ENCODE measurements around the gene PRR14L. TPM values are rescaled to one million over a fixed set of nuclear protein-coding genes. Genes with fewer than 3 reads are reported as not detected.

PRR14L gene
- polyA plus RNA-seq, 1 of the 3 experiments (the other 2 are of a cell fraction) = 5.9 TPM

GRCh38 chr22:31681349-31682345, 68.3 kb downstream of the PRR14L start:
- Histone ChIP-seq H3K4me1 (ENCODE audit: control insufficient read depth in 1 of 2, insufficient read depth in 2 of 2, low read depth in 1 of 2, low read length in 1 of 2) (peaks cover 2 to 19% of the 10 kb centered on the region in 2 experiments; a peak in 3 of 4 replicates), H3K27ac (ENCODE audit: low read depth in 2 of 2, low read length in 1 of 2) (peak overlapping the region; percentile 60 to 86; a peak in 3 of 4 replicates), H3K9me2 (no peaks in the 10 kb centered on the region), H3K36me3 (replicated peaks in 1 of 2; ENCODE audit: control insufficient read depth in 1 of 2, insufficient read depth in 2 of 2, low read length in 1 of 2) (peaks cover 20 to 22% of the 10 kb centered on the region in 2 experiments), H2AFZ (ENCODE audit: low read depth) (0 out of 2 replicates have a peak overlapping the region, but pooled peaks have one; percentile 14), H3K4me3 (ENCODE audit: low read depth in 2 of 2, low read length in 1 of 2) (no peak overlapping the region), H3K9ac (peak overlapping the region; percentile 34; the same call in 1 of the 2 replicates), H4K20me1 (ENCODE audit: insufficient read depth) (no peaks in the 10 kb centered on the region), H3K79me2 (ENCODE audit: insufficient read depth) (no peaks in the 10 kb centered on the region), H3K4me2 (peak overlapping the region; percentile 57), H3F3A (replicated peaks; ENCODE audit: insufficient read depth) (peaks cover 41% of the 10 kb centered on the region), H3K9me3 (no peaks in the 10 kb centered on the region), H3K27me3 (ENCODE audit: insufficient read depth) (no peaks in the 10 kb centered on the region)
- TF ChIP-seq YY1 (IDR thresholded peaks at IDR 0.05; ENCODE audit: low read depth) (no peak), FOXM1 (IDR thresholded peaks at IDR 0.05; ENCODE audit: low read depth) (0 out of 2 replicates have a peak, but pooled peaks have one; percentile 26), RAD21 (IDR thresholded peaks at IDR 0.05; ENCODE audit: low read length) (no peak), IRF3 (IDR thresholded peaks at IDR 0.05; ENCODE audit: low read depth, low read length) (no peak), MXI1 (IDR thresholded peaks at IDR 0.05; ENCODE audit: low read depth, low read length) (no peak), MEF2A (IDR thresholded peaks at IDR 0.05; ENCODE audit: borderline replicate concordance, low read depth) (no peak), JUND (IDR thresholded peaks at IDR 0.05) (no peak), REST (IDR thresholded peaks at IDR 0.05; ENCODE audit: low read depth, low read length) (no peak), PBX3 (IDR thresholded peaks at IDR 0.05) (peak; percentile 16; the same call in 1 of the 2 replicates), FOXJ3 (CRISPR knock-in tag; IDR thresholded peaks at IDR 0.05) (no peak), MAX (IDR thresholded peaks at IDR 0.05; ENCODE audit: low read depth) (no peak)
- ChIA-PET CTCF (interaction anchor here (0.7 to 1.8 kb wide), 8 partner anchors 8 to 414 kb away, joined by 3 to 8 read pairs (median 3); no protein-coding TSS in a partner anchor), POLR2A (no interaction called here)
- 91% methylated on average over 17 of the region's 17 CpGs for WGBS (ENCODE audit: low lambda C conversion rate)
- DNase-seq = no peak
